Left ventricle myocardium inferior (tissue), 1 donor: ENCODE results near the gene ERAS. TPM values are rescaled to one million over a fixed set of nuclear protein-coding genes. Genes with fewer than 3 reads are reported as not detected.

Experiments
- DNase-seq: peaks from one replicate; pipeline ENCODE4 v3.0.0-alpha.2; 2020
- H3K27ac ChIP-seq: fragments of 200-600 bp; replicated peaks from 2 replicates; pipeline ENCODE4 v1.8.0; 2021
- H3K27me3 ChIP-seq: fragments of 200-600 bp; 2 replicates; pipeline ENCODE4 v1.8.0; 2021; ENCODE audit warnings: low read depth
- H3K36me3 ChIP-seq: fragments of 200-600 bp; 2 replicates; pipeline ENCODE4 v1.8.0; 2021
- H3K4me1 ChIP-seq: fragments of 200-600 bp; 2 replicates; pipeline ENCODE4 v1.8.0; 2021
- H3K4me3 ChIP-seq: fragments of 200-600 bp; 2 replicates; pipeline ENCODE4 v1.8.0; 2021; ENCODE audit warnings: mild to moderate bottlenecking, moderate library complexity
- H3K9me3 ChIP-seq: fragments of 200-600 bp; replicated peaks from 2 replicates; pipeline ENCODE4 v1.8.0; 2021
- CTCF ChIP-seq: fragments of 200-600 bp; IDR thresholded peaks from 2 replicates; pipeline ENCODE4 v1.8.0; 2021; ENCODE audit warnings: antibody characterized with exemption, mild to moderate bottlenecking, borderline replicate concordance
- intact Hi-C: fragments of 100-400 bp; cut with micrococcal nuclease; formaldehyde crosslinking; loops from one replicate; pipeline ENCODE4 v1.11.0; 2022
- total RNA-seq: library from RNA; stranded (reverse); fragmentation: NEBNext Ultra II Directional; extraction: Animal tissue kit (Norgen Biotek cat#: 25700); gene quantifications from one replicate; pipeline ENCODE4 v1.2.1, GENCODE V29; 2021
- donor health status: DM: no; HTN: yes; CAD: no; lungs with severe emphysema.

The ERAS gene
- total RNA-seq, 1 donor from 2014 or later: not detected

- H3K27ac ChIP-seq: no peak overlapping the region
- DNase-seq: no peak
- intact Hi-C loops: no loop called here
- H3K4me3 ChIP-seq: no peak overlapping the region
- no peaks in the 10 kb centered on the region for H3K4me1 ChIP-seq
- no peak for TF ChIP-seq CTCF
- H3K9me3 ChIP-seq: no peaks in the 10 kb centered on the region
- peaks cover 16% of the 10 kb centered on the region for H3K27me3 ChIP-seq
- no peaks in the 10 kb centered on the region for H3K36me3 ChIP-seq
Observed at GRCh38 chrX:48791063-48791820, 35.1 kb upstream of the ERAS start.

GRCh38 chrX:48792219-48792618 lies 34.1 kb upstream of the ERAS start:
- Histone ChIP-seq H3K9me3 (no peaks in the 10 kb centered on the region), H3K4me1 (no peaks in the 10 kb centered on the region), H3K36me3 (no peaks in the 10 kb centered on the region), H3K27me3 (peaks cover 6% of the 10 kb centered on the region), H3K27ac (no peak overlapping the region), H3K4me3 (no peak overlapping the region)
- intact Hi-C loops: no loop called here
- TF ChIP-seq CTCF: no peak
- DNase-seq: no peak

- Histone ChIP-seq H3K4me3 (no peak overlapping the region), H3K36me3 (no peaks in the 10 kb centered on the region), H3K27me3 (no peaks in the 10 kb centered on the region), H3K4me1 (no peaks in the 10 kb centered on the region), H3K27ac (no peak overlapping the region), H3K9me3 (no peaks in the 10 kb centered on the region)
- no peak for DNase-seq
- intact Hi-C loops: no loop called here
- TF ChIP-seq CTCF: no peak
Observed at GRCh38 chrX:48793935-48794334, 32.4 kb upstream of the ERAS start.

GRCh38 chrX:48794340-48794910 lies 31.9 kb upstream of the ERAS start:
- intact Hi-C loops: no loop called here

GRCh38 chrX:48794911-48795515 lies 31.3 kb upstream of the ERAS start:
- no peak for TF ChIP-seq CTCF
- Histone ChIP-seq H3K36me3 (no peaks in the 10 kb centered on the region), H3K4me3 (no peak overlapping the region), H3K4me1 (no peaks in the 10 kb centered on the region), H3K27ac (no peak overlapping the region), H3K9me3 (no peaks in the 10 kb centered on the region), H3K27me3 (no peaks in the 10 kb centered on the region)
- DNase-seq: no peak
- intact Hi-C loops: no loop called here

More at GRCh38 chrX:48794340-48794910, 31.9 kb upstream of the ERAS start:
- Histone ChIP-seq H3K4me3 (no peak overlapping the region), H3K27ac (no peak overlapping the region), H3K4me1 (no peaks in the 10 kb centered on the region), H3K9me3 (no peaks in the 10 kb centered on the region), H3K36me3 (no peaks in the 10 kb centered on the region), H3K27me3 (no peaks in the 10 kb centered on the region)
- DNase-seq: no peak
- TF ChIP-seq CTCF: no peak
